Central memory CD8-positive, alpha-beta T cell (primary cell): ENCODE data around the gene GREM2.

ENCODE experiments used
- ATAC-seq: fragments of 150-1000 bp; cut with Tn5 transposase; replicated peaks from 2 replicates; pipeline ENCODE4 v1.10.0; 2022; ENCODE audit warnings: mild to moderate bottlenecking, moderate FRiP score, moderate number of reproducible peaks; ENCODE audit not compliant: poor library complexity, severe bottlenecking; ENCODE audit errors: extremely low read depth
- DNase-seq, 2 donors: peaks; one replicate each; pipeline ENCODE4 v3.0.0; 2021; ENCODE audit warnings: low spot score in 2 of 2
- H3K27ac Mint-ChIP-seq: one replicate; pipeline ENCODE4 v1.8.0; 2022; ENCODE audit warnings: low read depth, mild to moderate bottlenecking, moderate library complexity, mixed read lengths
- H3K27me3 Mint-ChIP-seq: one replicate; pipeline ENCODE4 v1.8.0; 2022; ENCODE audit warnings: mixed read lengths
- H3K36me3 Mint-ChIP-seq: one replicate; pipeline ENCODE4 v1.8.0; 2022; ENCODE audit warnings: mild to moderate bottlenecking, moderate library complexity, mixed read lengths; ENCODE audit not compliant: insufficient read depth
- H3K4me1 Mint-ChIP-seq: one replicate; pipeline ENCODE4 v1.8.0; 2022; ENCODE audit warnings: mixed read lengths
- H3K4me3 Mint-ChIP-seq: one replicate; pipeline ENCODE4 v1.8.0; 2022; ENCODE audit warnings: mild to moderate bottlenecking, moderate library complexity, mixed read lengths
- H3K9me3 Mint-ChIP-seq: one replicate; pipeline ENCODE4 v1.8.0; 2022; ENCODE audit warnings: mixed read lengths

GREM2 gene

DNA sequence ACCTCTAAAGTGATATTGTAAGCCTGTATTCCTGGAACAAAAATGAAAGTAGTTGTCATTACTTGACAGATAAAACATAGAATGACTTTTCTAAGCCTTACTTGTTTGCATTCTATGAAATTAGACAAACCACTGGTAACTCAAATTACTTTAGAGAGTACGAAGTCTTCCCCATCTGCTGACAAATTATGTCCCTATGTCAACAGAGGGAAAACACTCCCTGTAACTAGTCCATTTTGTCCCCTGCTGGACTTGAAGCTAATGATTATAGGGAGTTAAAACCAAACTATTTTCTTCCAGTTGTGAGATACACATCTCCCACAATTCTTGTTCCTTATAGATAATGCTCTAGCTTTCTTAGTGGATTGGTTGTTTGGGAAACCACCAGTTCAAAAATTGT is 39.6 kb downstream of the GREM2 start:
- Mint-ChIP-seq H3K27ac (no peak overlapping the region), H3K4me1 (no peaks in the 10 kb centered on the region), H3K36me3 (peaks cover 3% of the 10 kb centered on the region), H3K9me3 (peaks cover 8% of the 10 kb centered on the region), H3K27me3 (no peaks in the 10 kb centered on the region), H3K4me3 (no peak overlapping the region)
- no peak for DNase-seq
- ATAC-seq: no peak

DNA sequence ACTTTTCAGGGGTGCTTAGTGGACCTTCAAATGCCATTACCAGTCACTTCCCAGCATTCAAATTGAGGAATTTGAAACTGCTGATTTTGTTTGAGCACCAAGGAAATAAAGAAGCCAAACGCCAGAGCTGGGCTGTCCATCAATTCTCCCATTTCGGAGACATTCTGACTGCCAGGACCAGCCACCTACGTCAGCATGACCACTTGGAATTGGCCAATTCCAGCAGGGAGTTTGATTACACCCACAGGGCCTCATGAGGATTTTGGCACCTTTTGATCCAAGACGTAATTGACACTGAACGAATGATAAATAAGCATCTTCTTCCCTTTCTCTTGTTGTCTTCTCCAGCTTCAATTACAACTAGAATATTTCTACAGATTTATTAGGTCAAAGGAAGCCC is 40.2 kb downstream of the GREM2 start:
- no peak overlapping the region for H3K4me3 Mint-ChIP-seq
- DNase-seq (no peak), ATAC-seq (no peak)
- H3K9me3 Mint-ChIP-seq: peaks cover 8% of the 10 kb centered on the region
- H3K27me3 Mint-ChIP-seq: no peaks in the 10 kb centered on the region
- no peak overlapping the region for H3K27ac Mint-ChIP-seq
- no peaks in the 10 kb centered on the region for H3K4me1 Mint-ChIP-seq
- peaks cover 3% of the 10 kb centered on the region for H3K36me3 Mint-ChIP-seq

DNA sequence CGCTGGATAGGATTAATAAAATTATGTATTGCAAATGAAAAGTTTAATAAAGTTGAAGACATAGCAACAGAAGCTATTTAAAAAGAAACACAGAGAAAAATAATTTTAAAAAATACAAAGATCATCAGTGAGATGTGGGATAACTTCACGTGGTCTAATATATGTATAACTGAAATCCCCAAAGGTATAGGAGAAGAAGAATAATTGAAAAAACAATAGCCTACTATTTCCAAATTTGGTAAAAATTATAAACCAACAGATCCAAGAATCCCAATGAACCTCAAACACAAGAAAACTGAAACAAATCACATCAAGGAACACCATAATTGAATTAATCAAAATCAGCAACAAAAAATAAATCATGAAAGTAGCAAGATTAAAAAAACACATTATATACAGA is 44.9 kb downstream of the GREM2 start:
- DNase-seq (no peak), ATAC-seq (no peak)
- Mint-ChIP-seq H3K27ac (no peak overlapping the region), H3K4me3 (no peak overlapping the region), H3K9me3 (no peaks in the 10 kb centered on the region), H3K27me3 (no peaks in the 10 kb centered on the region), H3K36me3 (no peaks in the 10 kb centered on the region), H3K4me1 (no peaks in the 10 kb centered on the region)

DNA sequence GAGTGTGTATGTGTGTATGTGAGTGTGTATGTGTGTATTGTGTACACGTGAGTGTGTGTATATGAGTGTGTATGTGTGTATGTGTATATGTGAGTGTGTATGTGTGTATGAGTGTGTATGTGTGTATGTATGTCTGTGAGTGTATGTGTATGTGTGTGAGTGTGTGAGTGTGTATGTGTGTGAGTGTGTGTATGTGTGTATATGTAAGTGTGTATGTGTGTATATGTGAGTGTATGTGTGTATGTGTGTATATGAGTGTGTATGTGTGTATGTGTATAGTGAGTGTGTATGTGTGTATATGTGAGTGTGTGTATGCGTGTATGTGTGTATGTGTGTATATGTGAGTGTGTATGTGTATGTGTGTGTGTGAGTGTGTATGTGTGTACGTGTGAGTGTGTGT is 49.2 kb downstream of the GREM2 start:
- no peaks in the 10 kb centered on the region for H3K36me3 Mint-ChIP-seq

DNA sequence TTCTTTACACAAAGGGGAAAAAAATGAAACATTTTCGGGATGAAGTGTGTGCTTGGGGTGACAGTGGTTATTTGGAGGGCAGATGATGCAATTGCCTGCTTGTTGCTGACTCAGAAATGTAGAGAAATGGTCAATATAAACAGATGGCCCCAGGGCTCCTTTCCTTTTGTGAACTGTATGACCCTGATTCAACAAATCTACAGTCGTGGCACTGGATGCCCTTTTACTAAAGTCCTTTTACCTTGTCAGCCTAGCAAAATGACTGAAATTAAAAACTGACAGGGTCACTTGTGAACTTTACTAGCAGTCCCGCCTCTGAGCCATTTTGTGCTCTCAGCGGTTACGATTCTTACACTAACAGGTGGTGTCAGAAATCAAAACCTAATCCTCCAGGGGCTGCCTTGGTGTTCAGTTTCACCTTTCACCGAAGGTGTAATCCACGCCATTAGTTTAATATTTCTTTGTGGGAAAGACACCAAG is 49.8 kb downstream of the GREM2 start:
- H3K4me3 Mint-ChIP-seq: no peak overlapping the region
- peaks cover 10% of the 10 kb centered on the region for H3K9me3 Mint-ChIP-seq
- H3K27ac Mint-ChIP-seq: no peak overlapping the region
- DNase-seq (no peak), ATAC-seq (no peak)
- H3K36me3 Mint-ChIP-seq: no peaks in the 10 kb centered on the region
- H3K27me3 Mint-ChIP-seq: no peaks in the 10 kb centered on the region
- no peaks in the 10 kb centered on the region for H3K4me1 Mint-ChIP-seq

More for the DNA sequence above, 49.2 kb downstream of the GREM2 start:
- Mint-ChIP-seq H3K27me3 (no peaks in the 10 kb centered on the region), H3K4me1 (no peaks in the 10 kb centered on the region), H3K4me3 (no peak overlapping the region), H3K27ac (no peak overlapping the region), H3K9me3 (peaks cover 4% of the 10 kb centered on the region)
- ATAC-seq (no peak), DNase-seq (no peak)

DNA sequence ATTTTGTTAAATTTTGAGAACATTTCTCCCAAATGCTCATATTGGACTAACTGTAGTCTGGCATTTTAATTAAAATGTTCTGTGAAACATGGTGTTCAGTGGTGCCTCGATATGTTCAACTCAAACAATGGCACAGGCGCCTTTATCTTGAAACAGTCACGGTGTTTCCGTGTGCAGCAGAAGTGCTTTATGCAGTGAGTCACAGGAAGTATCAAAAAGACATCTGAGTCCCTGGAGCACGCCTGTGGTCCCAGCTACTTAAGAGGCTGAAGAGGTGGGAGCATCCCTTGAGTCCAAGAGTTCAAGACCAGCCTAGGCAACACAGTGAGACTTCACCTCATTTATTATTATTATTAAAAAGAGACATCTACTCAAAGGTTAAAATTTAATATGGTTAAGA is 52.2 kb downstream of the GREM2 start:
- Mint-ChIP-seq H3K4me1 (no peaks in the 10 kb centered on the region), H3K4me3 (no peak overlapping the region), H3K27me3 (no peaks in the 10 kb centered on the region), H3K27ac (no peak overlapping the region), H3K9me3 (peaks cover 10% of the 10 kb centered on the region), H3K36me3 (no peaks in the 10 kb centered on the region)
- no peak for DNase-seq
- ATAC-seq: no peak

DNA sequence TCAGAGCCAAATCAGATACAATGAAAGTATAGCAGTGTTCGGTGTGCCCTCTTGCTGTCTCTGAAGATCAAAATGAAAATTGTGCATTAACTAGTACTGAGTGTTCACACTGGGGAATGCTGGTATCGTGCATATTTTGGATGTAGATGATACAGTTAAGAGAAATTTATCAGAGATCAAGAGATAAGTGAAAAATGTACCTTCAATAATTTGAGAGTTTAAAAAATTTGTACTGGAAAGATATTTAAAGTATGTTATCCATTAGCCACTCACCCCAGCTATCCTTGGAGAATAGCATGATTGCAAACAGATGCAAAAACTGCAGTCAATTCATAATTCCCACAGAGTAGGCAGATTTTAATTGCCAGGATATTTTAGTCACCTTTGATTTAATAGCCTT is 56.4 kb downstream of the GREM2 start:
- no peaks in the 10 kb centered on the region for H3K27me3 Mint-ChIP-seq
- H3K9me3 Mint-ChIP-seq: peaks cover 10% of the 10 kb centered on the region
- no peaks in the 10 kb centered on the region for H3K36me3 Mint-ChIP-seq
- H3K27ac Mint-ChIP-seq: no peak overlapping the region
- H3K4me1 Mint-ChIP-seq: no peaks in the 10 kb centered on the region
- ATAC-seq (no peak), DNase-seq (no peak)
- H3K4me3 Mint-ChIP-seq: no peak overlapping the region

DNA sequence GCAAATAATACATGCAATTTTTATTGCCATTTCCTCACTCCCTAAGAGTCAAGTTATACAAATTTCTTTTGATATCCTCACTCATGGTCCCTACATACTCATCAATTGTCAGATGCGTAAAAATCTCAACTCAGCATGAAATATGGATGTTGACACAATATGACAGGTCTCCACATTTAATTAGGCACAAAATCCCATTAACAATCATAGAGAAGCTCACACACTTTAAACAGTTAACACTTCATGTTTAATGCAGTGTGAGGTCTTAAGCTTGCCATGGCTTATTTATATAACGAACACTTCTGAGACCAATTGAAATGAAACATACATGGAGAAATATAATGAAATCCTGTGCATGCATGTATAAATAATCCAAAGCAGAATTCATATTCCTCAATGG is 58.6 kb downstream of the GREM2 start:
- H3K27me3 Mint-ChIP-seq: no peaks in the 10 kb centered on the region
- no peak for DNase-seq
- ATAC-seq: no peak

DNA sequence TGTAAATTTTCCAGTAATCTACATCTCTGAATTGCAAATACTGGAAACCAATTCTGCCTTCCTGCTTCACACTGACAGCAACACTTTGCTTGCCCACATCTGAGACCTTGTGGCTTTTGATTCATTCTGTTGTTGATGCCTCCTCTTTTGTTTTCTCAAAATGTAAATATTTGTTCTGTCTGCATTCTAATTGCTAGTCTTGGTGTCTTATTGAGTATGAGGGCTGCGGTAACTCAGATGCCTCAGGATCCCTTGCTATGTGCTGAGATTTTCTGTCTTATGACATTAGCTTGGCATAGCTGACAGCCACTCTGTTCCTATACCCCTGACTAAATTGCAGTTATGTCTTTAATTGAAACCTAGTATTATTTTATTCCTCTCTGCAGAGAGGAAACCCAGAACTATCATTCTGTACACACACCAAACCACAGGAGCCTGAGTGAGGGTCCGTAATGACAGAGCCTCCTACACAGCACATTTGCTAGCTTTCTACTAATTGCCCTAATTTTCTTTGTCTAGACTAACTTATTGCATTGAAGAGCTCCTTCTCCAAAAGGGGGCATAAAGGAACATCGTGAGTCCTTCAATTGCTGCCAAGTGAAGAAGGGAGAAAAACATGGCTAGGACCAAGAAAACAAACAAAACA is 72.1 kb downstream of the GREM2 start:
- Mint-ChIP-seq H3K9me3 (peaks cover 40% of the 10 kb centered on the region), H3K27me3 (no peaks in the 10 kb centered on the region), H3K4me3 (no peak overlapping the region), H3K4me1 (peaks cover 9% of the 10 kb centered on the region), H3K36me3 (no peaks in the 10 kb centered on the region), H3K27ac (no peak overlapping the region)
- no peak for DNase-seq
- ATAC-seq: no peak

More for the DNA sequence above, 58.6 kb downstream of the GREM2 start:
- Mint-ChIP-seq H3K4me1 (no peaks in the 10 kb centered on the region), H3K27ac (no peak overlapping the region), H3K9me3 (peaks cover 14% of the 10 kb centered on the region), H3K36me3 (no peaks in the 10 kb centered on the region), H3K4me3 (no peak overlapping the region)

DNA sequence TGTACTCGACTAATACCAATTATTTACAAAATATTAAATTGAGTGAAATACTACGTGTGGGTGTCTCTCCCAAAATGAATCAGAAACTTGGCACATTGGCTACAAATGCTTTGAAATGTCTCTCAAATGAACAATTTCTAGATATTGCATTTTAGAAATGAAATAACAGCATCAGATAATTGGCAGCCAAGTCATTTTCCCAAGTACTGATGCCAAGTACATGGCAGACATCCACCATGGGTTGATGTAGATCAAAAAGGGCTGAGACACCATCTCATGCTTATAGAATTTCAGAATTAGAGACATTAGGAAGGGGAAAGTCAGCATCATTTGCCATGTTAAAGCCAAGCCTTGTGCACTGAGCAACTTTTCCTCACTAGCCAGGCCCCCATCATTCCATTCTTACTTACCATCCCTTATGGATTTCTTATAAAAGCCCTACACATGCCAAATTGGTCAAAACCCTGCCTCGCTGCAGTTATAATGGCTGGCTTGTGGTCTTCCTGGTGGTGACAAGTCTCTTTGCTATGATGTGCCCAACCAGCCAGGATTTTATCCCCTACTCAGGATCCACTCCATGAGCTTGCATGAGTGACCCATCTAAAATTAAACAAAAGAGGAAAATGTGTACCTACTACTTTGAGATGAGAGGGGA is 73.1 kb downstream of the GREM2 start:
- peaks cover 42% of the 10 kb centered on the region for H3K9me3 Mint-ChIP-seq
- ATAC-seq (no peak), DNase-seq (no peak)
- no peak overlapping the region for H3K4me3 Mint-ChIP-seq
- H3K36me3 Mint-ChIP-seq: no peaks in the 10 kb centered on the region
- no peak overlapping the region for H3K27ac Mint-ChIP-seq
- no peaks in the 10 kb centered on the region for H3K27me3 Mint-ChIP-seq
- peaks cover 9% of the 10 kb centered on the region for H3K4me1 Mint-ChIP-seq

DNA sequence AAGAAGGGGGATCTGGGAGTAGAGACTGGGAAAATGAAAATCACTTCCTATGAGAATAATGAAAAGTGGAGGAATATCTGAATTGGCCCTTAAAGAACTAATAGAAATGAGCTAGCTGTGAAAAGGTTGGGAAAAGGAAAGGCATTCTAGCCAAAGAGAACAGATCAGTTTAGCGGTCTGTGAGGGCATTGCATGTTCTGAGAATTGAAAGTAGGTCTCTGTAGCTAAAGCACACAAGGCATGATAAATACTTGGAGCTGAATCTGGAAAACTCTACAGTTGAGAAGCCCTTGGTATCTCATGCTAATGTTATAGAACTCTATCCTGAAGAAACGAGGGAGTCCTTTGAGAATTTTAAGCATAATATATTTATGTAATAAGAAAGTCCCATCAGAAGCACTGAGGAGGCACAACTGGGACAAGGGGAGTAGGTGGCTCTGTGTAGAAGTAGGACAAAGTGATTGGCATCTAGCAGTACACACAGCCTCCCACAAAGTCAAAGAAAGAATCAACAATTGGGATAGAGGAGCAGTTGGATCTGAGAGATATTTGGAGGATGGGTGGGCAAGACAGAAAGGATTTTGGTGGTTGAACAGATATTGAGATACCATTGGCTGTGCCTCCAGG is 78.7 kb downstream of the GREM2 start:
- no peak for DNase-seq
- no peak overlapping the region for H3K27ac Mint-ChIP-seq
- no peaks in the 10 kb centered on the region for H3K27me3 Mint-ChIP-seq
- no peaks in the 10 kb centered on the region for H3K36me3 Mint-ChIP-seq
- H3K4me1 Mint-ChIP-seq: no peaks in the 10 kb centered on the region
- peaks cover 38% of the 10 kb centered on the region for H3K9me3 Mint-ChIP-seq
- no peak for ATAC-seq
- H3K4me3 Mint-ChIP-seq: no peak overlapping the region

DNA sequence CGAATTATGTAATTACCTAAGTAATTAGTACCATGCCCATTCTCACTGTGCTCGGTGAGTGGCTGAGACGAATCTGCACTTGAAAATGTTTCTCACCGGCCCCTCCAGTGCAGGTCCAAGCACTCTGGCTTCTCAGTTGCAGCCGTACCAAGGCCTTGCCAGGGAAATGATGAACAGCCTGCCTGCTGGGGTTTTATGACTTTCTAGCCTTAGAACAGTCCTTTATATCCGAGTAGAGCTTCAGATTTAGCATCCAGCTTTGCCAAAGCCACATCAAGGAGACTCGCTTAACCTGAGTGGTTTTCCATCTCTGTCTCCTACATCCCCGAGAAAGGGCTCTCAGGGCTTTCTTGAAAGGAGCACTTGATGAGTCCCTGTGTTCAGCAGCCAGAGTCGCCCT is 83.4 kb downstream of the GREM2 start:
- no peak overlapping the region for H3K27ac Mint-ChIP-seq
- H3K9me3 Mint-ChIP-seq: peaks cover 15% of the 10 kb centered on the region
- no peaks in the 10 kb centered on the region for H3K36me3 Mint-ChIP-seq
- no peak for DNase-seq
- no peaks in the 10 kb centered on the region for H3K4me1 Mint-ChIP-seq
- no peak overlapping the region for H3K4me3 Mint-ChIP-seq
- no peak for ATAC-seq
- no peaks in the 10 kb centered on the region for H3K27me3 Mint-ChIP-seq

DNA sequence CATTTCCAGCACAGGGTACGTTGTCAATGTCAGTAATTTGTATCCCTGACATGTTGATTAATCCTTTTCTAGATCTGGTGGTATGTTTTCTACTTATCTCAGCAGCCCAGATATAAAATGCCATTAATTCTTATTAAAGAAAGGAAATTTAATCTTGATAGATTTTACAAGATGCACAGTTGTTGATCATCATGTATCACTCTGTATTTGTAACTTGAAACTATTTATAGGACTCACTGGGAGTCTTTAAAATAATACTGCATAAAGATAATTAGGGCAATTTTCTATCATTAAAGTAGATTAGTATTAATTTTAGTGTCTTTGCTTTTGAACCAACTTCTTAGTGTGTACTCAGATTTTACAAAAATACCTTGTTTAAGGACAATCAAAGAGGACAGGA is 84.9 kb downstream of the GREM2 start:
- no peak overlapping the region for H3K4me3 Mint-ChIP-seq
- ATAC-seq (no peak), DNase-seq (no peak)
- no peaks in the 10 kb centered on the region for H3K36me3 Mint-ChIP-seq
- H3K9me3 Mint-ChIP-seq: peaks cover 6% of the 10 kb centered on the region
- no peaks in the 10 kb centered on the region for H3K27me3 Mint-ChIP-seq
- H3K27ac Mint-ChIP-seq: no peak overlapping the region
- no peaks in the 10 kb centered on the region for H3K4me1 Mint-ChIP-seq
